Mucosa of stomach (tissue), 1 donor: ENCODE results near the gene IPPK.
"Not testable (repeated sequence)": the region's sequence is repeated elsewhere in the genome, so short reads cannot be mapped to it uniquely, and the experiment has no call there.

Experiments used
- H3K27me3 ChIP-seq: one replicate; pipeline ENCODE4 v1.7.0; 2013; ENCODE audit warnings: mild to moderate bottlenecking, low read length; ENCODE audit not compliant: control insufficient read depth, insufficient read depth
- H3K36me3 ChIP-seq: one replicate; pipeline ENCODE4 v1.7.0; 2013; ENCODE audit warnings: low read length; ENCODE audit not compliant: control insufficient read depth, insufficient read depth
- H3K4me1 ChIP-seq: one replicate; pipeline ENCODE4 v1.7.0; 2013; ENCODE audit warnings: mild to moderate bottlenecking, low read length; ENCODE audit not compliant: control insufficient read depth, insufficient read depth
- H3K4me3 ChIP-seq: one replicate; pipeline ENCODE4 v1.7.0; 2013; ENCODE audit warnings: low read length
- H3K9ac ChIP-seq: one replicate; pipeline ENCODE4 v1.7.0; 2013; ENCODE audit warnings: mild to moderate bottlenecking, low read length, moderate library complexity
- H3K9me3 ChIP-seq: one replicate; pipeline ENCODE4 v1.7.0; 2013; ENCODE audit warnings: mild to moderate bottlenecking, low read length, moderate library complexity; ENCODE audit not compliant: control insufficient read depth
- donor health status: Pancreatic carcinoma.

Gene IPPK

GRCh38 chr9:92603990-92604389, 65.9 kb downstream of the IPPK start:
- no peak overlapping the region for H3K9ac ChIP-seq
- no peaks in the 10 kb centered on the region for H3K27me3 ChIP-seq
- H3K9me3 ChIP-seq: no peaks in the 10 kb centered on the region
- H3K4me3 ChIP-seq: no peak overlapping the region
- H3K36me3 ChIP-seq: no peaks in the 10 kb centered on the region
- H3K4me1 ChIP-seq: peaks cover 8% of the 10 kb centered on the region

GRCh38 chr9:92603100-92603499, 66.8 kb downstream of the IPPK start:
- H3K9me3 ChIP-seq: no peaks in the 10 kb centered on the region
- no peak overlapping the region for H3K4me3 ChIP-seq
- no peaks in the 10 kb centered on the region for H3K36me3 ChIP-seq
- no peaks in the 10 kb centered on the region for H3K27me3 ChIP-seq
- peaks cover 4% of the 10 kb centered on the region for H3K4me1 ChIP-seq
- H3K9ac ChIP-seq: no peak overlapping the region

- Histone ChIP-seq H3K9me3 (no peaks in the 10 kb centered on the region), H3K4me1 (peaks cover 4% of the 10 kb centered on the region), H3K36me3 (no peaks in the 10 kb centered on the region), H3K27me3 (no peaks in the 10 kb centered on the region), H3K9ac (no peak overlapping the region), H3K4me3 (no peak overlapping the region)
Measured at GRCh38 chr9:92602413-92602812, 67.5 kb downstream of the IPPK start.

GRCh38 chr9:92601451-92601850, 68.5 kb downstream of the IPPK start:
- Histone ChIP-seq H3K27me3 (no peaks in the 10 kb centered on the region), H3K9me3 (no peaks in the 10 kb centered on the region), H3K4me3 (no peak overlapping the region), H3K4me1 (peaks cover 4% of the 10 kb centered on the region), H3K36me3 (no peaks in the 10 kb centered on the region), H3K9ac (no peak overlapping the region)

- H3K9ac ChIP-seq: no peak overlapping the region
- peaks cover 4% of the 10 kb centered on the region for H3K4me1 ChIP-seq
- no peaks in the 10 kb centered on the region for H3K27me3 ChIP-seq
- no peaks in the 10 kb centered on the region for H3K9me3 ChIP-seq
- no peaks in the 10 kb centered on the region for H3K36me3 ChIP-seq
- no peak overlapping the region for H3K4me3 ChIP-seq
Measured at GRCh38 chr9:92600462-92601261, 69.3 kb downstream of the IPPK start.

- Histone ChIP-seq H3K4me1 (peaks cover 4% of the 10 kb centered on the region), H3K4me3 (no peak overlapping the region), H3K9ac (no peak overlapping the region), H3K36me3 (no peaks in the 10 kb centered on the region), H3K9me3 (no peaks in the 10 kb centered on the region), H3K27me3 (no peaks in the 10 kb centered on the region)
Measured at GRCh38 chr9:92599938-92600461, 69.9 kb downstream of the IPPK start.

GRCh38 chr9:92598382-92598781, 71.5 kb downstream of the IPPK start:
- H3K9ac ChIP-seq: no peak overlapping the region
- no peak overlapping the region for H3K4me3 ChIP-seq
- H3K4me1 ChIP-seq: peaks cover 4% of the 10 kb centered on the region
- no peaks in the 10 kb centered on the region for H3K27me3 ChIP-seq
- H3K9me3 ChIP-seq: no peaks in the 10 kb centered on the region
- H3K36me3 ChIP-seq: no peaks in the 10 kb centered on the region

- Histone ChIP-seq H3K27me3 (no peaks in the 10 kb centered on the region), H3K9ac (no peak overlapping the region), H3K4me3 (no peak overlapping the region), H3K9me3 (no peaks in the 10 kb centered on the region), H3K4me1 (peaks cover 4% of the 10 kb centered on the region), H3K36me3 (no peaks in the 10 kb centered on the region)
Measured at GRCh38 chr9:92595930-92596329, 74.0 kb downstream of the IPPK start.

- not testable (repeated sequence) for H3K27me3 ChIP-seq, H3K4me3 ChIP-seq, H3K4me1 ChIP-seq, H3K9ac ChIP-seq, H3K36me3 ChIP-seq, H3K9me3 ChIP-seq
Measured at GRCh38 chr9:92595075-92595474, 74.9 kb downstream of the IPPK start.

- Histone ChIP-seq H3K4me1 (peaks cover 4% of the 10 kb centered on the region), H3K36me3 (no peaks in the 10 kb centered on the region), H3K9ac (no peak overlapping the region), H3K4me3 (no peak overlapping the region), H3K9me3 (no peaks in the 10 kb centered on the region), H3K27me3 (no peaks in the 10 kb centered on the region)
Measured at GRCh38 chr9:92592946-92593861, 76.7 kb downstream of the IPPK start.

GRCh38 chr9:92592537-92592936, 77.4 kb downstream of the IPPK start:
- no peak overlapping the region for H3K9ac ChIP-seq
- no peaks in the 10 kb centered on the region for H3K27me3 ChIP-seq
- no peaks in the 10 kb centered on the region for H3K9me3 ChIP-seq
- H3K4me1 ChIP-seq: peaks cover 4% of the 10 kb centered on the region
- H3K36me3 ChIP-seq: no peaks in the 10 kb centered on the region
- no peak overlapping the region for H3K4me3 ChIP-seq

GRCh38 chr9:92590377-92590776, 79.6 kb downstream of the IPPK start:
- H3K27me3 ChIP-seq: no peaks in the 10 kb centered on the region
- no peaks in the 10 kb centered on the region for H3K9me3 ChIP-seq
- H3K9ac ChIP-seq: no peak overlapping the region
- H3K4me3 ChIP-seq: no peak overlapping the region
- H3K4me1 ChIP-seq: peaks cover 4% of the 10 kb centered on the region
- no peaks in the 10 kb centered on the region for H3K36me3 ChIP-seq
